ENCODE data around the gene FLOT1. TPM values are rescaled to one million over a fixed set of nuclear protein-coding genes. Genes with fewer than 3 reads are reported as not detected.

The FLOT1 gene
- total RNA-seq, 1 experiment from 2014 or later: 111 TPM

DNA sequence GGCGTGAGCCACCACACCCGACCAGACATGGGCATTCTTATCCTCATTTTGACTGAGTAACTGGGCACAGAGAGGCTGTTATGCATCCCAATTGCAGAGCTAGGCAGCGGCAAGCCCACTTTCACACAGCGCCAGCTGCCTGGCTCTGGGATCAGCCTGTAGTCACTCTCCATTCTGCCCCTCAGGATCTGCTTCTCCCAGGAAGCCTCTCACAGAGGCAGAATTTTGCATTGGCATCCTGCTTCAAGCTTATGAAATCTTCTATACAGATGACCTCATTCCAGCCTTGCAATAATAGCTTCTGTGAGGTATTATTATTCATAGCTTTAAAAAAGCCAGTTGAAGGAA is 38.9 kb upstream of the FLOT1 start:
- no peak overlapping the region for H2AFZ ChIP-seq (ENCODE audit: low read length)
- H4K20me1 ChIP-seq (ENCODE audit: control insufficient read depth, insufficient read depth, insufficient read length): no peaks in the 10 kb centered on the region
- Mint-ChIP-seq H3K4me3 (no peak overlapping the region), H3K4me1 (peaks cover 15 to 17% of the 10 kb centered on the region in 2 experiments), H3K27me3 (ENCODE audit: low read depth) (peaks cover 11% of the 10 kb centered on the region), H3K9me3 (peaks cover 11 to 13% of the 10 kb centered on the region in 2 experiments), H3K27ac (no peak overlapping the region), H3K36me3 (ENCODE audit: insufficient read depth in 1 of 3, low read depth in 3 of 3) (peaks cover 7 to 18% (median 10%) of the 10 kb centered on the region in 3 experiments)
- WGBS (ENCODE audit: extremely low coverage, insufficient read length, low lambda C conversion rate): no CpG with 5 or more reads among the region's 4 CpGs
- H3K79me1 ChIP-seq (ENCODE audit: insufficient read depth, low read depth, low read length, poor library complexity, severe bottlenecking): no peaks in the 10 kb centered on the region
- no peak overlapping the region for H3K56ac ChIP-seq (ENCODE audit: insufficient read length, low read depth, low read length)
- no peak overlapping the region for H2BK20ac ChIP-seq (ENCODE audit: low read depth, low read length, poor library complexity, severe bottlenecking)
- no peak overlapping the region for H3K18ac ChIP-seq (ENCODE audit: insufficient read length, low read depth, low read length)
- H2BK120ac ChIP-seq (ENCODE audit: low read depth, low read length, poor library complexity, severe bottlenecking): no peak overlapping the region
- no peaks in the 10 kb centered on the region for H3K79me2 ChIP-seq (ENCODE audit: insufficient read depth, low read length)
- no peak overlapping the region for H2BK15ac ChIP-seq (ENCODE audit: low read depth, low read length)
- no peak overlapping the region for H4K8ac ChIP-seq (replicated peaks; ENCODE audit: insufficient read length, low read depth, low read length)
- H3T11ph ChIP-seq (ENCODE audit: low read length): no peak overlapping the region
- H3K4me1 ChIP-seq (ENCODE audit: insufficient read depth, low read length): no peaks in the 10 kb centered on the region; the same call in 1 of the 2 replicates
- H2AK5ac ChIP-seq (ENCODE audit: insufficient read length, low read length): no peak overlapping the region
- no peak overlapping the region for H3K4ac ChIP-seq (ENCODE audit: low read depth, low read length)
- no peak overlapping the region for H2BK5ac ChIP-seq (ENCODE audit: insufficient read length, low read length)
- no peaks in the 10 kb centered on the region for H3K23me2 ChIP-seq (ENCODE audit: insufficient read length, low read depth, low read length, poor library complexity, severe bottlenecking)
- H4K5ac ChIP-seq (ENCODE audit: insufficient read length, low read depth, low read length): no peak overlapping the region
- no peak overlapping the region for H3K27ac ChIP-seq (ENCODE audit: insufficient read length, low read depth, low read length)
- H3K27me3 ChIP-seq (ENCODE audit: insufficient read depth, low read length): no peaks in the 10 kb centered on the region
- H2BK12ac ChIP-seq (ENCODE audit: insufficient read length, low read depth, low read length): no peak overlapping the region
- H3K9me3 ChIP-seq (ENCODE audit: control insufficient read depth, low read depth, low read length): no peaks in the 10 kb centered on the region
- H3K4me2 ChIP-seq (ENCODE audit: insufficient read depth, insufficient read length, low read length): no peak overlapping the region
- no peak overlapping the region for H4K91ac ChIP-seq (ENCODE audit: insufficient read length, low read depth, low read length)
- no peak overlapping the region for H3K14ac ChIP-seq (ENCODE audit: insufficient read depth, low read length)
- no peak overlapping the region for H3K9ac ChIP-seq (ENCODE audit: extremely low read depth, insufficient read length, low read length)
- TF ChIP-seq, protein P1, sequence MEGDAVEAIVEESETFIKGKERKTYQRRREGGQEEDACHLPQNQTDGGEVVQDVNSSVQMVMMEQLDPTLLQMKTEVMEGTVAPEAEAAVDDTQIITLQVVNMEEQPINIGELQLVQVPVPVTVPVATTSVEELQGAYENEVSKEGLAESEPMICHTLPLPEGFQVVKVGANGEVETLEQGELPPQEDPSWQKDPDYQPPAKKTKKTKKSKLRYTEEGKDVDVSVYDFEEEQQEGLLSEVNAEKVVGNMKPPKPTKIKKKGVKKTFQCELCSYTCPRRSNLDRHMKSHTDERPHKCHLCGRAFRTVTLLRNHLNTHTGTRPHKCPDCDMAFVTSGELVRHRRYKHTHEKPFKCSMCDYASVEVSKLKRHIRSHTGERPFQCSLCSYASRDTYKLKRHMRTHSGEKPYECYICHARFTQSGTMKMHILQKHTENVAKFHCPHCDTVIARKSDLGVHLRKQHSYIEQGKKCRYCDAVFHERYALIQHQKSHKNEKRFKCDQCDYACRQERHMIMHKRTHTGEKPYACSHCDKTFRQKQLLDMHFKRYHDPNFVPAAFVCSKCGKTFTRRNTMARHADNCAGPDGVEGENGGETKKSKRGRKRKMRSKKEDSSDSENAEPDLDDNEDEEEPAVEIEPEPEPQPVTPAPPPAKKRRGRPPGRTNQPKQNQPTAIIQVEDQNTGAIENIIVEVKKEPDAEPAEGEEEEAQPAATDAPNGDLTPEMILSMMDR (conservative IDR thresholded peaks at IDR 0.05): no peak
- H3K23ac ChIP-seq (ENCODE audit: insufficient read length, low read depth, low read length): no peak overlapping the region
- no peak for DNase-seq

Data from H9 (cell line).